NCI-H1694 treated with DMSO at 0.1 percent for 48 hours (cell line): ENCODE data around the gene MEG3.

ENCODE experiments used
- DNase-seq: peaks from one replicate; lab custom pipeline; 2025; lab: John Stamatoyannopoulos, UW

MEG3 gene

DNA sequence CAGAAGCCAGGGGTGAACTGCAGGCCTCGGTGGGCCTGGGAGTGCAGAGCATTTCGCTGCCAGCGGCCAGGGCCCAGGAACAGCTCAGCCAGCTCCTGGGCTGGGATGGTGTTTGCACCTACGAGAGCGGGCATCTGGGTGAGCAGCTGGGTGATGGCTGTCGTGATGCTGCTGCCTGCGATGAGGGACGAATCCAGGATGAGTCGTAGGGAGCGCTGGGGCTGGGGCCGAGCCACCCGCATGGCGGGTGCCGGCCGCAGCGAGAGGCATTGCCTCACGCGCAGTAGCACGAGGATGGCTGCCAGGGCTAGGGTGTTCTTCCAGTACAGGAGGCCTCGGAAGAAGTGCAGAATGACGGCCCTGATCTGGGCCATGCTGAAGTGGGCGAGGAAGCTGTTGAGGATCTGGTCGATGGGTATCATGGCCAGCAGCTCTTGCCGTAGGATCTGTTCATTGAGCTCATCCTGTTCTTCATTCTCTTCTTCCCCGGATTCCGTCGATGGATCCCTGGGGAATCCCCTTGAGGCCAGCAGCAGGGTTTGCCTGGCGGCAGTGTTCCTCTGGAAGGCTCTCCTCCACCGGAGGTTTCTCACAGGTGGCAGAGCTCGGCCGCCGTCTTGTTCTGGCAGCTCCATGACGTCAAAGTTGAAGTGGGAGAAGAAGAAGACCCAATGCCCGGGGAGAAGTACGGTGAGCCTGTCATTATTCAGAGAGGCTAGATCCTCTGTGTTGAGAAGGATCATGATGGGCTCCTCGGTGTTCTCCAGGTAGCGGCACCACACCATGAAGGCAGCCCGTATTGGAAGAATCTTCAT lies 55.5 kb downstream of the MEG3 start:
- DNase-seq: no peak

DNA sequence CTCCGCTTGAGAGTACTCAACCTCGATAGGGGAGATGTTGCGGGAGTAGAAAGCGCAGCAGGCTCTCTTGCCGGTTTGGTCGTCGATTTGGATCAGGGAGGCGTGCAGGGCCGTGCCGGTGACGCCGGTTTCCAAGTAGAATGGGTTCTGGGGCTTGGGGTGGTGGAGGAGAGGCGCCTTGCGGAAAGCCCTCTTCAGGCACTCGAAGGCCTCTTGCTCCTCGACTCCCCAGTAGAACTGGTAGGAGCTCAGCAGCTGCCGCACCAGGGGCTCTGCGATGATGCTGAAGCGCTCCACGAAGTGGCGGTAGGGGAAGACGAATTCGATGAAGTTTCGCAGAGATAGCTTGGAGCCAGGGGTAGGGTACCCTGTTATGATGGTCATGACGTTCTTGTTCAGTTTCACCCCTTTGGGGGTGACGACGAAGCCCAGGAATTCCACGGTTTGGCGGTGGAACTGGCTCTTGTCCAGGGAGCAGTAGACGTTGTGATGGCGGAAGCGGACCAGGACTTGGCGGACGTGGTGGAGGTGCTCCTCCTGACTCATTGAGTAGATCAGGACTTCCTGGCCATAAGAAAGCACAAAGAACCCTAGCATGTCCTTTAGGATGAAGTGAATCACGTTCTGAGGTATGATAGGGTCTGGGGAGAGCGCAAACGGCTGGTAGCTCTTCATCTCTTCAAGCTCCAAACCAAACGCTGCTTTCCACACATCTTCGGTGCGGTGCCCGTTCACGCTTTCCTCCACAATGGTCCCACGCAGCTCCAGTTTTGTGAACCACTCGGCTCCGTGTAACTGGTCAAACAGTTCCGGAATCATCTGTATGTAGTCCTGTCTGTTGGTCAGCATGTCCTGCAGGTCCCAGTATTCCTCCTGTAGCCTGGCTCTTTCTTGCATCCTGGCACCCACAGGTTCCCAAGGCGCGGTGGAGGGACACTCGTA lies 56.4 kb downstream of the MEG3 start:
- no peak for DNase-seq

DNA sequence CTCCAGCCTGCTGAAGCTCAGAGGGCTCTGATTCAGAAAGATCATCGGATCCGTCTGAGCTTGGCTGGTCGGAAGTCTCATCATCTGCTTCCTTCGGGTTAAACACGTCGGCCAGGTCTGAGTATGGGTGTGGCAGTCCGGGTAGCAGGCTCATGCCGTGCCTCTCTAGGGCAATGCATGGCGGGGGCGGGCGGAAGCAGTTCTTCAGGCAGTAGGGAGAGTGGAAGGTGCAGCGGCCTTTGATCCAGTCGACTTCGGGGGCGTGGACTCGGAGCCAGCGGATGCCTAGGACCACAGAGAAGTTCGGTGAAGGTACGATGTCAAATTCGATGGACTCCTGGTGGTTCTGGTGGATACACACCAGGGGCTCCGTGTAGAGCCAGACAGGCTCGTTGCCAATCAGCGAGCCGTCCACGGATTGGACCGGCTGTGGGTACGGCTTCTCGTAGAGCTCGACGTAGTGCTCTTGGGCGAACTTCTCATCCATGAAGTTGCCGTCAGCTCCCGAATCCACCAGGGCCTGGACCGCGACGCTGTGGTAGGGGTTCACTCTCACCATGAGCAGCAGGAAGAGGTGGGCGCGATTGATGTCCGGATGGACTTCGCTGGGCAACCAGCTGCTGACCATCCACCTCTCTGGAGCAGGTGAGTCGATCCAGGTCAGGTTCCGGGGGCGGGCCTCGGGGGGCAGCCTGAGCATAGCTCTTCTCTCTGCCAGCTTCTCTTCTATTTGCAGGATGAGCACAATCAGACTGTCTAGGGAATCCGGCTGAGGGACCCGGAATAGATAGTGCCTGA lies 57.3 kb downstream of the MEG3 start:
- DNase-seq: no peak

DNA sequence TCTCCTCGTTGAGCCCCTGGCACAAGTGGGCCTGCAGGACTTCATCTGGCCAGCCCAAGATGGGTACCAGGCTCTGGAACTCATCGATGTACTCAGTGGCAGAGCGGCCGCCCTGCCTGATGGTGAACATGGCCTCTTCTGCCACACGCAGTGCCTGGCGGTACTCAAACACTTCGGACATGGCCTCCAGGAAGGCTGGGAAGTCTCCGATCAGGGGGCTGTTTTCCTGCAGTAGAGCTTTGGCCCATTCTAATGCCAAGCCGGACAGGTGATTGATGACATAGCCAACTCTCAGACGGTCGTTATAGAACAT lies 57.8 kb downstream of the MEG3 start:
- no peak for DNase-seq

DNA sequence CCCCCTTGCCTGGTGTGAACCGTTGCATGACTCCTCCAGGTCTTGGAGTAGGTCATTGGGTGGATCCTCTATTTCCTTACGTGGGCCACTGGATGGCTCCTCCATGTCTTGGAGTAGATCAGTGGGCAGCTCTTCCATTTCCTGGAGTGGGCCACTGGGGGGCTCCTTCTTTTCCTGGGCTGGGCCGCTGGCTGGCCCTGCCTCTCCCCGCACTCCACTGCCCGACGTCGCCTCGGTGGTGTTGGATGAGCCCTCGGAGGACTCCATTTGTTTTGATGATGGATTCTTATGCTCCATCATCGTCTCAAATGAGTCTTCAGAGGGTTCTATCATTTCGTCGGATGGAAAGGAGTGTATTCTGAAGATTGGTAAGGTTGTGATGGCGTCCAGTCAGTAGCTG lies 58.5 kb downstream of the MEG3 start:
- DNase-seq: no peak

DNA sequence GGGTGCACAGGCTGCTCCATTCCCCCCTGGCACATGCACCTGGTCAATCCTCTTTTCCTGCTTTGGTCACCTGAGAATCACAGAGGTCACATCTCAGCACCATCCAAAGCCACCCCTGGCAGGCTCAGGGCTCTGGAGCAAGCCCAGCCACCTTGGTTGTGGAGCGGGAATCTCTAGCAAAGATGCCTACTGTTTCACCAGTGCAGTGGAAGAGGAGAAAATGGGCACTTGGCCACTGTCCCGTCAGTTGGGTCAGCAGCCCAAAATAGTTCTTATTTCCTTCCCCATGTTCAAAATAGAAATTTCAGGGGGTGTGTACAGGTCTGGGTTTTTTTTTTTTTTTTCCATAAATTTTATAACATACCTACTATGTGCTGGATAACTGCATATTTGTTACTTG lies 59.3 kb downstream of the MEG3 start:
- DNase-seq: no peak

DNA sequence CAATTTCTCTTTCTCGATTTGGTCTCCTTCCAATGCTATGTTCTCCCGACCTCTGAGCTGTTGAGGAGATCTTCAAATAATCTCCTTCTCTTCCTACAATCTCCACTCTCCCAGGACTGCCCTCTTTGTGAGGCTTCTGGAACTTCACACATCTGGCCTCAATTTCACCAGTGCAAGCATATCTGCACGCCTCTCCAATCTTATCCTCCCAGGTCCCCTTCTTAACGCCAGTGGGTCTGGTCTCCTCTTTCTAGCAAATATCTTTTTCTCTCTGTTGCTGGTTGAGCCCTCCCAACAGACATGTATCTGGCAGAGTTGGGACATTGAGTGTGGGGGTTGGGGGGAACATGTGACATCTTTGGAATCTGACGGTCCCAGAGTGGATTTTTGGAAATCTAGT lies 59.7 kb downstream of the MEG3 start:
- DNase-seq: no peak

DNA sequence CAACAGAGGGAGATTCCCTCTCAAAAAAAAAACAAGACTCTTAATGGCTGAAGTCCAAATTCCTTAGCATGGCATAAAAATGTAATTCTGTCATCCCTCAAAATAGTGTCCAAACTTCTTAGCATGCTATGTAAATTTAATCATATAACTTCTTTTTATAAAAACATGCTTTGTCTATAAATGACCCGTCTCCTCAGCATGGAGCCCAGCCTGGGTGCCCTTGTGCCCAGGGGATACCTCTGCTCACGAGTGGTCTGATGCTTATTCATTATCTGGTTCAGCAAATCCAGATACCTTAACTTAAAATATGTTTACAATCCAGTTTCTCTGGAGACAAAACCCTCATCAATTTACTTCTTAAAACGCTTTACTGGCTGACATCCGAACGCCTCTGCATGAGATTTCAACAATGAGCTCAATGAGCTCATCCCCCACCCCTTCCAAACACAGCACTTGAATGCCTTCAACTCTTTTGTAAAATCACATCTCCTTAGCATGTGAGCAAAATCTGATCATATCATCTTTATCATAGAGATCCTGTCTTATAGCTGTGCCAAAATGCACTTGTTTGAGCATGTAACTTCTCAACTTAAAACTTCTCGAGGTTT lies 61.9 kb downstream of the MEG3 start:
- no peak for DNase-seq

DNA sequence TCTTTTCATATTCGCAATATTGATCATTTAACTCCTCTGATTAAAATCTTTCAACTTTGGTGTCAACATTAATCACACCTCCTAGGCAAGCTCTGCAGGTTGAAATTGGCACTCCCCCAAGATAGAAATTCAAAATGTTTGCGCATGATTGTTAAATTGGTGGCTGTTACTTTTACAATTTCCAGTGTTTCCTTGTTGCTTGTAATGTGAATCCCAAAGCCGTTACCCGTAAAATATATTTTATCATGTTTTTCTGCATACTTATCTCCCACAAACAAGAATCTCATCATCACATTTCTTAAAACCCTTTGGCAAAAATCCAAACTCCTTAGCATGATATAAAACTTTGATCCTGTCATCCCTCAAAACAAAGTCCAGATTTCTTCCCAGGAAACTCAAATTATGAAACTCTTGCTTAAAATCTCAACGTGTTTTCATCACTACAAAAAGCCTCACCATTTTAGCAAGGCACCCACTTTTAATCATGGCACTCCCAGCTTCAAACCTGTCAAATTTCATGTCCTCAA lies 62.9 kb downstream of the MEG3 start:
- no peak for DNase-seq

DNA sequence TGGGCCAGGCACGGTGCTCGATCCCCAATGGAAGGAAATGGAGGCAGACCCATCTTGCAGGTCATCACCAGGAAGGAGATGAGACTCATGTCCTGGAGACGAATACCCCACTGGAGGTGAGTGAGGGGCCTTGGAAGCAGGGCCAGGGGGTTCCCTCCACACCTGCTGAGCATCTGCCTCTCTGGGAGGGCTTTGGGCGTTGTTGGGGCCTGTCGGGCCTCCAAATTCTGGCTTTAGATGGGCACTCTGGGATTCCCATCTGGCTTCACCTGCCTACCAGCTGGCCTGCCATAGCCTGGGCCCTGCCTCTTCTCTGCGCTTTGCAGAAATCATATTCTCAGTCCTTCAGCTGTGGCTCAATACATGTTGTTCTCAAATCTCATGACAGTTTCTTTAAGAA lies 63.7 kb downstream of the MEG3 start:
- DNase-seq: no peak

DNA sequence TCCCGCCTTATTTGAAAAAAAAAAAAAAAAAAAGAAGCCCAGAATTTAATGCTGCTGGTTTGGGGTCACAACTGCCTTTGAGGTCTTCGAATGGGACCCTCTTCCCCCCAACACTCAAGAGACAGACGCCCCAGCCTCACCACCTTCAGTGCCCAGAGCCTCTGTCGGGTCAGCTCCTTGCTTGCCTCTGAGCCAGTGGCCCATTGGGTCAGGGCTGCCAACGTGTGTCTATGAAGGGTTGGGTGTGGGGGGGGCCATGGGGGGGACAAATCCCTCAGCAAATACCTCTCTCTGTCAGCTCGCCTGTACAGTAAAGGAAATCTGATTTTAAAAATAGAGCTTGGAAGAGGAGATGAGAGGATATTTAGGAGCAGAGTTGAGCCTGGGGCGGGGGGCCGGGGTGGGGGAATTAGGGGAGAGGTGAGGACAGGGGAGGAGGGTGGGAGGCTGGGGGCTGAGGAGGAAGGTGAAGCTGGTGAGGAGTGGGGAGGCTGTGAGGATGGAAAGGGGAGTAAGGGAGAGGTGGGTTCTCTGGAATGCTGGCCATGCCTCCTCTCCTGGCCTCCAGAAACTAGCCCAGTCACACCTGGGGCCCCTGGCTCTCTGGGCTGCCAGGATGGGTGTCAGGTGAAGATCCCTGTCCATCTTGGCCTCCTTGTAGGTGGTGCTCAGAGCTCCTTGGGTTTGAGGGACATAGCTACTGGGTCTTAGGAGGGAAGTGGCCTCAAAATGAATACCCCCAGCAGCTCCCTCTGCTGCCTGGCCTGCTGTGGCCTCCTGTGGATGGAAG lies 64.3 kb downstream of the MEG3 start:
- no peak for DNase-seq

DNA sequence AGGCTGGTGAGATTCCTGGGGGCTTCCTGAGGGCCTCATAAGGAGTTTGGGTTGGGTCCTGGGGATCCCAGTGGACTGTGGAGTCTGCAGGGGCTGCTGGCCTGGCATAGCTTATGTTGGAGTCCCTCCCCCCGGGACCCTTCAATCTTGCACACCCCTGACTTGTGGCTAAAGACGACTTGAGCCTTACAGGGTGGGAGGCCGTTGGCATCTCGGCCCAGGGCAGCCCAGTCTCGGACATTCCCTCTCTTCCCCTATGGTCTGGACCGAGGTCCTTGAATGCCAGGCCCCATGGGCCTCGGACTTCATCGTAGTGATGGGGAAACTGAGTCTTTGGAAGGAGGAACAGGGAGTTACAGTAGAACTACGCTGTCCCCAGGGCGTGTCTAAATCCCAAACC lies 65.1 kb downstream of the MEG3 start:
- no peak for DNase-seq

DNA sequence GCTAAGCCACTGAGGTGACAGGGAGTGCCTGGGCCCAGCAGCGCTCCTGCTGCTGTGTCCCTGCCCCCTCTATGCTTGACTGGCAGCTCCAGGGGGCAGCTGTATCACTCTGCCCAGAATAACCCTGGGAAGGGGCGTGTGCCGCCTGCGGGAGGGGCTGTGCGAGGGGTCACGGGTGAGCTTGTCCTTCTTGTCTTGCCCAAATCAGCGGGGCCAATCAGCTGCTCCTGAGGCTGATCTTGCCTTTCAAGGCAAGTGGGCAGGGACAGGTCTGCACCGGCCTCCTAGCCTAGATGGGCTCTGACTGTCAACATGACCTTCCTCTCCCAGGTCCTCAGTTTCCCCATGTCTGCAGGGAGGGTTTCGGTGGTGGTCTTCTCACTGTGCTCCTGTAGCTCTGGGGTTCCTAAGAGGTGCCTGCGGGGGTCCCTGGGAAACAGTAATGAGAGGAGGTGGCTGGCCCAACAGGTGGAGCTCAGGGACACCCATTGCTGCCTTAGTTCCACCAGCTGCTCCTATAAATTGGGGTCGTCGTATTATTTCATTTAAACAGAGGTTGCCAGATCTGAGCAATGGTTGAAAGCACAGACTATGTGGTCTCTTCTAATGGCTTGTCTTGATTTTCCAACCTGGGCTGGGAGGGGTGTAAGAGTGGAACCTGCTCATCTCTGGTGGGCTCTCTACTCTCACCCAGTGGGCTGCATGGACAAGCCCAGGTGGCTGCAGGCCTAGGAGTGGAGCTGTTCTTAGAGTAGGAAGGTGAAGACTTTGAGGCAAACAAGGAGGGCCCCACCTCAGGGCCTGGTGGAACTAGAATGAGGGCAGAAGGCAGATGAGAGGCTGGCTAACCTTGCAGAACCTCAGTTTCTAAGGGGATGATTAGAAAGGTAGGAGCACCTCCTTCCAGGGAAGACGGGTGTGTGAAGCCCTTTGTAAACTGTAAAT lies 65.9 kb downstream of the MEG3 start:
- DNase-seq: no peak

DNA sequence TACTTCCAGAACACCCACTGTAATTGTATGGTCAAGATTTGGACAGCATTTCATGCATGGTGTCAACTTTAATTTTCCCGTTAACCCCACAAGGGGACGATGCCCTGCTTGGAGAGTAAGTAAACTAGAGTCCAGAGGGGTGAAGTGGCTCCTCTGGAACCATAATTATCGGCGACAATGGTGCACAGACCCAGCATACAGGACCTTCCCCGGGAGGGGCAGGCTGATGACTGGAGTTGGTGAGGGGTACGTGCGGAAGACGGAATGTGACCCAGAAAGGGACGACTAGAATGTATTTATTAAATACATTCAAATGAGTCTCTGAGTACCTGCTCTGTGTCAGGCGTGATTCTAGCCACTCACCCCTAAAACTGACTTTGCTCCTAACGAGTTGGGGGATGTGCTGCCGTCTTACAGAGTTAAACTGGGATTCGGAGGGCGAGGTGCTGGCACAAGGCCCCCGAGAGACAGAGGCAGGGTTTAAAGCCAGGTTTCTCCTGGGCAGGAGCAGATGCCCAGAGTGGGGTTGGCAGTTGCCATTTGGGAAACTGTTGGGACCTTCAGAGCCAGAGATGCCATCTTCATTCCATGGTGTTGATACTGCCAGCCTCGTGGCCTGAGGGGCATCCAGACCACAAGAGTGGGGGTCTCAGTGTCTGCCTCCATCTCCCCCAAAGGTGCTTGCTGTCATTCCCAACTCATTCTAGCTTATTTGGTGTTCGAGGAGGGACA lies 66.7 kb downstream of the MEG3 start:
- DNase-seq: no peak

DNA sequence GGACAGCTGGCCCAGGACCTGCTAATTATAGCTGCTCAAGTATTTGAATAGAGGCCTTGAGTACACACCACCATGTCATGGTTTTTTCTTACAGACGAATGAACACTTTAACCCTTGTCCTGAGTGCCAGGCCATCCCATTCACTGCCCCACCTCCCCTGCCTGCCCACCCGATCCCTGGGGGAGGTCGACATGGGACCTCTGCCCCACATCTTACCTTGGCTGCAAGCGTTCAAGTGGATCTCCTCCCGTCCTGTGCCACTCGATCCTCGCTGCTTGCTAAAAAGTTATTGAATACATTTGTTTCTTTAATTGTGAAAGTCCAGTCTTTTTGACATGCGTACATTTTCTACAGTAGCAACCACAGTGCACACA lies 67.3 kb downstream of the MEG3 start:
- no peak for DNase-seq

DNA sequence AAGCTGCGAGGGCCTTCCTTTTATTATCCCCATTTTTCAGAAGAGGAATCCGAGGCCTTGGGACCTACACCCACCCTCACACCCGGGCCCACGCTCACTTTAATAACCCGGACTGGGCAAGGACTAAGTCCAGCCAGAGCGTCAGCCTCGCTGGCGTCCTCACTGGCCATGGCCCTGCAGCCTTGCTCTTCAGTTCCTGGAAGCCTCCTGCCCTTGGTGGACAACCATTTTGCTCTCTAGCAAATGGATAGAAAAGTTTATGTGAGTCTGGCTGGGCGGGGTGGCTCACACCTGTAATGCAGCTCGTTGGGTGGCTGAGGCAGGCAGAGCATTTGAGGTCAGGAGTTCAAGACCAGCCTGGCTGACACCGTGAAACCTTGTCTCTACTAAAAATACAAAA lies 67.8 kb downstream of the MEG3 start:
- DNase-seq: no peak

DNA sequence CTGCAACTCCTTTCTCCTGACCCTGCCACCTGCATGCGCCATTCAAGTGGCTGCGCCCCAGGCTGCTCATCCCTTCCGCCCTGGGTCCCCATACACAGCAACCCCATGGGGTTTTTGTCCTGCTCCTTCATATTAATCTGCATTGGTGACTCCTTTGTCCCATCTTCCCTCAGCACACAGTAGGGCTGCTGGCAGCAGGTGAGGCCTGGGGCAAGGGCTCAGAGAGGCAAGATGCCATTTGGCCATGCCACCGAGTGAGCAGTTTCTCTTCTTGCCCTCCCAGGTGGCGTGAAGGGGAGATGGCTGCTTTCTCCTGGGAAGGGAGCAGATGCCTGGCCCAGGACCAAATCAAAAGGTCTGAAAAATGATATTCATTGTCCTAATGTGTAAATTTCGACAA lies 68.5 kb downstream of the MEG3 start:
- no peak for DNase-seq

DNA sequence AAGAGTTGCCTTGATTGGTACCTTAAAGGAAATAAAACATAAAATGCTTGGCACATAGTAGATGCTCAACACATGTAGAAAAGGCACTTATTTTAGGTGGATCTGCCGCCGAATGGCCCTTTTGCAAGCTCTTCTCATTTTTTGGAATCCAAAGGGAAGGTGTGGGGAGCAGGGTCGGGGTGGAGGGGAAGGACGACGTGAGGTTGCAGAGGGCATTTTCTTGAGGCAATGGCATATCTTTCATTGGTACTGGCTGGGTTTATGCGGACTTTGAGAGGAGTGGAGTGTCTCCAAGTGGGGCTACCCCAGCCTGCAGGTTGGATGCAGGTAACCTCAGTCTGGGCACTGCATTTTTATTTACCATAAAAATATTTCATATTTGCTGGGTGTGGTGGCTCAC lies 69.5 kb downstream of the MEG3 start:
- DNase-seq: no peak

DNA sequence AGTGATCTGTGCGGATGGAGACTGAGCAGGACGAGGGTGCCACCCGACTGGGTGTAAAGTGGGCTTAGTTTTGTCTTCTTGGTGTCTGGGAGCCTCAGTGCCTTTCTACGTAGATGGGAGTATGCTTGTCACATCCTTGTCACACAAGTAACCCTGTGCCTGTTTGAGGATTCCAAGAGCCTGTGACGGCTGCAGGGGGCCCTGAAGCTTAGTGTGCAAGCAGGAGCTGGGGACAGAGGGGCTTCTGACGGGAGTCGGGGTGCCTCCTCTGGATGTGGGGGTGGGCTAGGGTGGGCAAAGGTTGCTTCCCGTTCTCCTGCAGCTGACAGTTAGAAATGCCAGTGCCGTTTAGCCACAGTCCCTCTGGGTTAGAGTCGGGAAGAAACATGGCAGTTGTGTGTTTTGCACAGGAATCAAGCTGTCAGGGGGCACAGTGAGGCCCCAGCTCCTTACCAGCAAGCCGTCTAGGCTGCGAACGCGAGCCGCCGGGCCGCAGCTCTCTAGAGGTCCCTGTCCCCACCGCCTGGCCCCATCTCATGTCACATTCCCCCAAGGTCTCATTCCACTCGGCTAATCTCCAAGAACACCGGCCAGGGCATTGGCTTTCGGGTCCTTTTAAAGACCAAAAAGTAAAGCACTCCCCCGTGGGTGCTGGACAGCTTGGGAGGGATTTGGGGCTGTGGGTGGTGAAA lies 70.6 kb downstream of the MEG3 start:
- DNase-seq: no peak
